HG02973 (cell line): ENCODE data around the gene PRIM1.
"Not testable (repeated sequence)": the region's sequence is repeated elsewhere in the genome, so short reads cannot be mapped to it uniquely, and the experiment has no call there.

Experiments used
- ATAC-seq: cut with Tn5 transposase; IDR thresholded peaks from one replicate; pipeline ENCODE4 v1.9.1; 2021; ENCODE audit warnings: moderate library complexity; ENCODE audit not compliant: unreplicated experiment

Gene PRIM1

DNA sequence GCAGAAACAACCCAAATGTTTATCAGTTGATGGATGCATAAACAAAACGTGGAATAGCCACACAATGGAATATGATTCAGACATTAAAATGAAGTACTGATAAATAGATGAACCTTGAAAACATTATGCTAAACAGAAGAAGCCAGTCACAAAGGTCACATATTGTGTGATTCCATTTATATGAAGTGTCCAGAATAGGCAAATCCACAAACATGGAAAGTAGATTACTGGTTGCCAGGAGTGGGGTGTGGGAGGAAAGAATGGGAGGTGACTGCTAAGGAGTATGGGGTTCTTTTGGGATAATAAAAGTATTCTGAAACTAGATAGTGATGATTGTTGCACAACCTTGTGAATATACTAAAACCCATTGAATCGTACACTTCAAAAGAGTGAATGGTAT is 9.7 kb upstream of the PRIM1 start:
- no peak for ATAC-seq

DNA sequence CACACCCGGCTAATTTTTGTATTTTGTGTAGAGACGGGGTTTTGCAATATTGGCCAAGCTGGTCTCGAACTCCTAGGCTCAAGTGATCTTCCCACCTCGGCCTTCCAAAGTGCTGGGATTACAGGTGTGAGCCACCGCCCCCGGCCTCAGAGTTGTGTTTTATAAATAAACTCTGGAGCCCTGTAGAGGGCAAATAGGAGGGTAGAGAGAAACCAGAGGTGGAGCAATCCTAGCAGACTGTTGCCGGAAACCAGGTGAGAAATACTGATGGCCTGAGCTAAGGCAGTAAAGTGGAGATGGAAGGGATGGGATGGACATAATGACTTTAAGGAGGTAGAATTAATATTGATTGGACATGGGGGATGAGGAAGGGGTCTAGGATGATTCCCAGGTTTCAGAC is 8.3 kb upstream of the PRIM1 start:
- ATAC-seq = no peak

DNA sequence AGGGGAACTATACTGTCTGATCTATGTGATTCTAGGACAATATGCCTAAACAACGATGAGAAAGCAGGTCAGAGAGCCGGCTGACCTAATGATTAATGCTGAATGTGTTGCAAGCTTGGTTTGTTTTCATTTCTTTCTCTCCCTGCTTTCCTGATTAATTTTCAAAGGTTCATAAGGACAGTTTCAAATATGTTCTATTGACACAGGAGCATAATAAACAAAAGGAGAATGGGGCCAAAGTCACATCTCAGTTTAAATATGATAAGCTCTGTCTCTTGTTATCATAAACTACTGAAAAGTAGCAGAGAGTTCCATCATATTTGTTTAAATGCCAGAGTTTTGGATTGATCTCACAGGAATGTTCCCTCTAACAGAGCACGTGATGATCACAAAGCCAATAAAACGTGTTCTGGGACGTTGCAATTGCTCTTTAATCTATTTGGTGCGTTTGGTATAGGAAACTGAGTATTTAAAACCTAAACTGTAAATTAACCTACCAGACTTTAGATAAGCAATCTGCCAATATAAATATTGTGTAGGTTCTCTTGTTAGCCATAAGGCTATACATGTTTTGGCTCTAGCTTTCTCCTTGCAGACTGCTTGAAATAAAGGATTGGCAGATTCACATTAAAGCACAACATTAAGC is 7.3 kb upstream of the PRIM1 start:
- no peak for ATAC-seq

DNA sequence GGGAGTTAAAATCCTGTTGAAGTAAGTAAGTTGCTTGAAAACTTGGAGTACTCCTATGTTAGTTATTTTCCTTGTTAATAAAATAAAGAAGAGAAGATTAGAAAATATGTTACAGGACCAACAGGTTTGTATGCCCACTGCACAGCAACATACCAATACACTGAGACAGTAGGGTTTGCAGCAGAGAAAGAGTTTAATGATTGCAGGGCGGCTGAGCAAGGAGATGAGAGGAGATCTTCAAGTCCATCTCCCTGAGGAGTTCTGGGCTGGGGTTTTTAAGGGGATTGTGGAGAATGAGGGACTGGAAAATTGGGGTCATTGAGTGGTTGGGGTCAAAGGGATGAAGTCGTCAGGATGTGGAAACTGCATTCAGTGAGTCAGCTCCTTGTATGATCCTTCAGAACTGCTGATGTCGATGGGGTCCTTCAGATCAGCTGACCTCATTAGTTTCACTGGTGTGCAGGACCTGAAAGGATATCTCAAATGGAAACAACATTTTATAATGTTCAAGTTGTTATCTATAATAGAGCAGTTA is 6.7 kb upstream of the PRIM1 start:
- no peak for ATAC-seq

DNA sequence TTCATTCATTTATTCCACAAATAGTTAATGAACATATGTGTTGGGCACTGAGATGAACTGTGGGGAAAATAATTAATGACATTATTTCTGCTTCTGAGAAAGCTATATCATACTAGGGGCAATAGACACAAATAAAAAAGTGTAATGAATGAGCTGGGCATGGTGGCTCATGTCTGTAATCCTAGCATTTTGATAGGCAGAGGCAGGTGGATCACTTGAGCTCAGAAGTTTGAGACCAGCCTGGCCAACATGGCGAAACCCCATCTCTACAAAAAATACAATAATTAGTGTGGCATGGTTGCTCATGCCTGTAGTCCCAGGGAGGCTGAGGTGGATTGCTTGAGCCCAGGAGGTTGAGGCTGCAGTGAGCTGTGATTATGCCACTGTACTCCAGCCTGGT is 5.8 kb upstream of the PRIM1 start:
- not testable (repeated sequence) for ATAC-seq

DNA sequence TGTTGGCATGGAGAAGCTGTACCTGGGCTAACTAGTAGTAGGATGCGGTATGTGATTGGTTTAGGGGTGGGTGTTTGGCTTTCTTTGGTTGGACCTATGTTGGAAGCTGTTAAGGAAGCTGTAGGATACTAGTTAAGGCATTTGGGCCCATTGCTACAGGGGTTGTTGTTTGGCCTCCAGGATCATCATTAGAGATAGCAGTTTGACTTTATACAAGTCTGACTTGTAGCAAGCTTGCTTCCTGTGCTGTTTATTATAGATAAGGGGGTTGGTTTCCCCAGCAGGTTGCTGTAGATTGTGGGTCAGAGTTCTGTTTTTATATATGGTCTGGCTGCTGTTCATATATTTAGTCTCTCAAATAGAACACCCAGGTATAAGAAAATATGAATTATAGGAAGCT is 1.4 kb upstream of the PRIM1 start:
- no peak for ATAC-seq

DNA sequence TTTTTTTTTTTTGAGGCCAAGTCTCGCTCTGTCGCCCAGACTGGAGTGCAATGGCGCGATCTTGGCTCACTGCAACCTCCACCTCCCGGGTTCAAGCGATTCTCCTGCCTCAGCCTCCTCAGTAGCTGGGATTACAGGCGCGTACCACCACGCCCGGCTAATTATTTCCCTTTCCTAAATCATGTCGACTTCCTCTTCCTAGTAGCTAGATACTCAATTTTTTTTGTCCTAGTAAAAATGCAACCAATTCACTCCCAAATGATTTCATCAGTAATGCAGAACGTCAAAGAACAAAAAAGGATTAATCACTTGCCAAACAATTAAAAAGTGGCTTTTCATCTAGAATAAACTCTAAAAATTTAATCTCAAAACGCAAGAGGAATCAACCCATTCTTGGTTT is 1.5 kb downstream of the PRIM1 start:
- not testable (repeated sequence) for ATAC-seq

DNA sequence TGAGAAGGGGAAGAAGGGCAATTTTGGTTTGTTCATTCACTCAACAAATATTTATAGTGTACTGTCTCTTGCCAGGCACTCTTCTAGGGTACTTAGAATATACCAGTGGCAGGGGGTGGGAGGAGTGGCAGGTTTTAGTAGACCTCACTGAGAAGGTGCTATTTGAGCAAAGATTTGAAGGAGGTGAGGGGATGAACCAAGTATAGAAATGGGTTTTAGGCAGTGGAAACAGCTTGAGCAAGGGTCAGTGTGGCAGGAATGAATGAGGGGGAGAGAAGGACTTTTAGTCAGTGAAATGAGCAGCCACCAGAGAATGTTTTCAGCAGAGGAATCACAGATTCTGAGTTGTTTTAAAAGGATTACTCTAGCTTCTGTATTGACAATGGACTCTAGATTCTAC is 2.3 kb downstream of the PRIM1 start:
- no peak for ATAC-seq

DNA sequence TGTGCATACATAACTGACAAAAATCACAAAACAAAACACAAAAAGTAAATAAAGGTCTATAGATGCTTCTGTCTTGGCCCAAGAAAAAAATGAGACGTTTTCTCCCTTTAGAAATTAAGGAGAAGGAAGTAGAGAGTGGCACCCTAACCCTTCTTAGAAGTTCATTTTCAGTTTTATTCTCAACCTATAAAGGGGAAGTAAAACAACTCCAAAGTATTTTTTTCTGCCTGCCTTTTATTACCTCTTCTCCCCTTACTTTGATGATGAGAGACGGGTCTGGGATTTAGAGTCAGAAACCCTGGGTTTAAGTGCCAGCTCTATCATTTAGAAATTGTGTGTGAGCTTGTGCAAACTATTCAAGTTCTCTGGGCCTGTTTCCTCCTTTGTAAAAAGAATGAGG is 2.8 kb downstream of the PRIM1 start:
- ATAC-seq = no peak

DNA sequence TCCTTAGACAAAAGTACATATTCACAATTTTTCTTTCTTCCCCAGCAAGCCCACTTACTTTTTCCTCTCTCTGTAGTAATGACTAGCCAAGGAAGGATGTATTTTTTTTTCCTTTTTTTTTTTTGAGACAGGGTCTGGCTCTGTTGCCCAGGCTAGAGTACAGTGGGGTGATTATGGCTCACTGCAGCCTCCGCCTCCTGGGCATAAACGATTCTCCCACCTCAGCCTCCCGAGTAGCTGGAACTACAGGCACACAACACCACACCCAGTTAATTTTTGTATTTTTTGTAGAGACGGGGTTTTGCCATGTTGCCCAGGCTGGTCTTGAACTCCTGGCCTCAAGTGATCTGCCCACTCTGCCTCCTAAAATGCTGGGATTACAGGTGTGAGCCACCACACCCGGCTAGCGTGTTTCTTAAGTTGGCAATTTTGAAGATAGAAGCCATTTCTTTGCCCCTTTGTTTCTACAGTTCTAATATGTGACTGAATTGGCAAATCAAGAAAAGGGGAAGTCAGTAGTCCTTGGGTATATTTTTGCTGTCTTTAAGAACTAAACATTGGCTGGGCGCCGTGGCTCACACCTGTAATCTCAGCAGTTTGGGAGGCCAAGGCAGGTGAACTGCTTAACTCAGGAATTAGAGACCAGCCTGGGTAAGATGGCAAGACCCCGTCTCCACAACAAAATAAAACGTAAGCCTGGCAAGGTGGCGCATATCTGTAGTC is 23.8 kb downstream of the PRIM1 start:
- ATAC-seq = no peak

DNA sequence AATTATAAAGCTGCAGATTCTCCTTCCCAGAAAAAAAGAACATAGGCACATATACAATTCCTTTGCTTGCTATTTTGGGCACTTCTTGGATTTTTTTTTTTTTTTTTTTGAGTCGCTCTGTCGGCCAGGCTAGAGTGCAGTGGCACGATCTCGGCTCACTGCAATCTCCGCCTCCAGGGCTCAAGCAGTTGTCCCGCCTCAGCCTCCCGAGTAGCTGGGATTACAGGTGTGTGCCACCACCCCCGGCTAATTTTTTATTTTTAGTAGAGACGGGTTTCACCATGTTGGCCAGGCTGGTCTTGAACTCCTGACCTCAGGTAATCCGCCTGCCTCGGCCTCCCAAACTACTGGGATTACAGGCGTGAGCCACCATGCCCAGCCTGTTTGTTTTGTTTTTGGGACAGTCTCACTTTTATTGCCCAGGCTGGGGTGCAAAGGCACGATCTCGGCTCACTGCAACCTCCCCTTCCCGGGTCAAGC is 25.9 kb downstream of the PRIM1 start:
- not testable (repeated sequence) for ATAC-seq

DNA sequence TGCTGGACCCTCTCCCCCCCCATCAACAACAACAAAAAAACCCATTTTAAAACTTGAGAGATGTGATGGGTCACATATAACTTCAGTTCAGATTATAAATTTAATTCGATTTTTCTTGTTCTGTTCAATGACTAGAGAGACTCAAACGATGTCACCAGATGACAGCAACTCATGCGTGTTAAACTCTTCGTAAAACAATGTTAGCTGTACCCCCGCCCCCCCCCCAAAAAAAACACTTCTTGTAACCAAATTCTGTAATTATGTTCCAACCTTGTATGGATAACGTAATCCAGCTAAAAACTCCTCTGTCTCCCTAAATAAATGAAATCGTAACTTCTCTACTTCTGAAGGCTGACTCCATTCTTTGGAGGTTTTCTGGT is 26.4 kb downstream of the PRIM1 start:
- no peak for ATAC-seq

DNA sequence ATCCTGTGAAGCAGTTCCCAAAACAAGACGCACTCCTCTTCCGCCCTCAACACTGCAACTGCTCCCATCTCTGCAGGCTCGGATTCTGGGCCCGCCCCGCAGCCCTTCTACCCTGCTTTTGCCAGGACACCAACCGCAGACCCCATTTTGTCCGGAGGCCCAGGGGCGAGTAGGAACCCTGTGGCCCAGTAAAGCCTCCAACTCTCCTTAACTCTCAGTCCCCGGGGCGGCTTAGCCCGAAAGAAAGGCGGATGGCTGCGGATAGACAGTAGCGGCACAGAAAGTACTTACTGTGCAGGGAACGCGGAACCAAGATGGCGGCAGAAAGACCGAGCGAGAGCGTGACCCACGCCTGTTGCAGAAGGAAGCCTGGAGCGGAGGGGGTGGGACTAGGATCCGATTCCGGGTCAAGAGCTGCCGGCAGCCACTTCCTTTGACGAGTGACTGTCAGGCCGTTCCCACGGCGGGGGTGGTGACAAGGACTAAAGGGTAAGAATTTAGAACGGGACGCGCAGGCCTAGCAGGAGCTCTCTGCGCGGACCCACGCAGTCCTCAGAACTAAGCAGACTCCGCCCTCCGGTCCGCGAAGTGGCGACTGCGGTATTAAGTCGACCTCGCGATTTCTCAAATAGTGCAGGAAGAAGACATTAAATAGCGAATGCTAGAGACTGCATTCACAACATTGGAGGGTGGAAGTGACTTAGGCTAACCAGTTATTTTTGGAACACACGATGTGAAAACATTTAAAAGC is 27.0 kb downstream of the PRIM1 start, which contains the start of gene NACA:
NACA (minus strand) TSS at position 328 of the 751 bp plus-strand sequence. CDS start 778 bp downstream, outside the sequence.
- ATAC-seq = peak; percentile 89

DNA sequence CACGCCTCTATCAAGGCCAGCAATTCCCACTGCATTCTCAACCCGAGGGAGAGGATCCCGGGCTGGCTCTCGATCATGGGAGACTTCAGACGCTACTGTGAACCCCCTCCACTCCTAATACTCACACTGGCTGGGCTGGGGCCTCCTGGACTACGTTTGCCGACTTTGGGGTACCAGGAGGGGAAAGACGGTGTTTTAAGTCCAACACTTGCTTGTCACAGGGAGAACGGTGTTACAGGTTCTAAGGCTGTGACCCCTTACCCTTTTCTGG is 27.5 kb downstream of the PRIM1 start:
- ATAC-seq = no peak

DNA sequence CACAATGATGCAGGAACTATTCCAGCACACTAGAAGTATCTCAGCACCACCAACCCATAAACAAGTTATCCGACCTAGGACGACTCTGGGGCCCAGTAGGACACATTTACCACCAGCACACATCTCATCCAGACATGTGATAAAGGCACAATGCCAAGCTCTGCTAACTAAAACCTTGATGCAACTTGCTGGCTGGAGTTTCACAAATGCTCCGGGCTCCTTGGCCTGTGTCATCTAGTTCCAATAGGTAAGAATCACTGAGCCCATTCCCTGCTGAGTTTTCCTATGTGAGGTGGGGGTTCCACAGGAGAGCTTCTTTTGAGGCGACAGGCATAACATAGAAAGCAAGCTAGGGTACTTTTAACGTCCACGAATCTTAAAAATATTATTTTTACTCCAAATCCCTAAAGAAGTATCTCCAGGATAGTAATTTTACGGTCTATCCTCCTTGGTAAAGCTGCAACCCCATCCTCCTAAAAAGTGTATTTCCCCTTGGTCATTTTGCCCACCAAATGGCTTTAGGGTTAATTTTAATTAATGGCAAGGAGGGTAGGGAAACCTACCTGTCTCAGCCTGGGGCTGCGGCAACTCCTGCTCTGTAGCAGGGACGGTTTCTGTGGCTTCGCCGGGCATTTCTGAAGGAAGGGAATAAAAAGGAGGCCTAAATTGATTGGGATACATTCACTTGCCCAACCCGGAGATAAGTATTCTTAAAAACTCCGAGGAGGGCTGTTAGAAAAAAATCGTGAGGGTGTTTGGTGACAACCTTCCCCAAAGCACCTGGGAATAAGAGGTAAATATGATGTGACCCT is 28.0 kb downstream of the PRIM1 start:
- ATAC-seq = no peak

DNA sequence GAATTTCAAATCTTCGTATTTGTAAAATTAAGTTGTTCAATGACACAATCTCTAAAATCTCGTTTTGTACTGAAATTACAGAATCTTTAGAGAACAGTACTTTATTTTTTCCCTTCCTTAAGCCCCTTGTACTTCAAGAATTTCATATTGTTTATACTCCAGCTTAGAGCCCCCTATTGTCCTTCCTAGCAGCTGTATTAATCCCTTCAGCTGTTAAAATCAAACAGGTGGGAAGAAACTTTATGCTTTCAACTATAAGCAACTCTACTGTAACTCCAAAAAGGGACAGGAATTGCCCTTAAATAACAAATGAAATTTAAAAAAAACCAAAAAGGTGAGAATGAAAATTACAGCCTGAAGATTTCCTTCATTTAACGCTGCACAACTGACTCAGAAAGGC is 28.8 kb downstream of the PRIM1 start:
- ATAC-seq = no peak

DNA sequence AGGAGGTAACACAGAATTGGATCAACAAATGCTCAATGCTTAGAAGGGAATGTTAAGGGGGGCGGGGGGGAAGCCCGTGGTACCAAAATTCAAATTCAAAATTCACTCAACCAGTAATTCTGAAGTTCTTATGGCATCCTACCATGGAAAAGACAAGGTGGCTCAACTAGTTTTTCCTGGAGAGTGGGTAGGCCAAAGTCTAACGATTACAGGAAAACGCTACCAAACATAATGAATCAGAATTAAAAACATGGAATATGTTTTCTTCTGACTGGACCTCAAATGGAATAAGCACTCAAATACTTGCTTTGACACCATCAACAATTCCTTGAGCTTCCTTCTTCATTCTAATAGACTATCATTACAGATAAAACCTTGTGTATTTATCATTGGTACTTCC is 29.3 kb downstream of the PRIM1 start:
- ATAC-seq = no peak

DNA sequence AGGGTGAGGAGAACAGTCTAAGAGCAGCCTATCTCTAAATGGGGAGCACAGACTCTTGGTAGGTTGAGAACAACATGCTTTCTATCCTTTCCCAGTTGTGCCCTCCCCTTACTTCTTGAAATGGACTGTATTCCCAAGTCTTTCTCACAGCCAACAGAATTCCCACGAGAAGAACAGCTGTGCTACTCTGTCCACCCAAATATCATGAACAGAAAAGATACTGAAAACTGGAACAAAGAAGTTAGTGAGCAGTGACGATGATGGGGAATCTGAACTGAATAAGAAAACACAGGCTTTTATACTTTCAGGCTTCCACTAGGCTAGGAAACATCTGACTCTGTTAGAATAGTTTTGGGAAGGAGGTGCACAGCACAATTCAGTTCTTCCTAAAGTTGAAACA is 30.4 kb downstream of the PRIM1 start:
- no peak for ATAC-seq

DNA sequence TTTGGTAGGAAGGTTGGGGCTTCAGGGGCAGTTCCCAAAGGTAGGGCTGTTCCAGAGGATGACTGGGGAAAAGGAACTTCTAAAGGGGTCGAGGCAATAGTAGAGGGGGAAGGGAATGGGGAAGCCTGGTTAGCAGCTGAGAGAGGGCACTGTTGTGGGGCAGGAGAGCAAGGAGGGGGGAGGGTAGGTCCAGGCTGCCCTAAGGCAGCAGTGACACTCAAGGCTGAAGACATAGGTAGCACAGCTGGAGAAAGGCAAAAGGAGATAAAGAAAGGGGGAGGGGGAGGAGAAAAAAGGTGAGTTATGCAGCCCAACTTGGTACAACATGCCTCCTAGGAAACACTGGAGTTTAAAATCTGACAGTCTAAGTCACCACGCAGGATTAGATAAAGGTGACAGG is 30.9 kb downstream of the PRIM1 start:
- ATAC-seq = no peak

DNA sequence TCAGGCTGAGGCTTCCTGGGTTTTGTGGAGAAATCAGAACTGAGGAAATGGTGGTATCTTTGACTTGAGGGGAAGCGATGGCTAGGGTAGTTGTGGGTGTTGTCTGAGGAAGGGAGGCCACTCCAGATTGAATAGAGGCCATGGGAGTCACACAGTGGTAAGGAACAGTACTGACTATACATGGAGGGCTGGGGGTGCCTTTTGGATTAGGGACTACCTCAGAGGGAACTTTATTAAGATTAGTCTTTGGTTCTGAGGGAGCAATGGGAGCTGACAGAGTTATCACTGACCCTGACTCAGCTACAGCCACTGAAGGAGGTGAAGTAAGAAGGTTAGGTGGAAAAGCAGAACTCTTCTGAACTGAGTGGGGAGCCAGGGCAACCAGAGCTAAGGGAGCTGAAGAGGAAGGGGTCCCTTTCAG is 31.4 kb downstream of the PRIM1 start:
- ATAC-seq = no peak

DNA sequence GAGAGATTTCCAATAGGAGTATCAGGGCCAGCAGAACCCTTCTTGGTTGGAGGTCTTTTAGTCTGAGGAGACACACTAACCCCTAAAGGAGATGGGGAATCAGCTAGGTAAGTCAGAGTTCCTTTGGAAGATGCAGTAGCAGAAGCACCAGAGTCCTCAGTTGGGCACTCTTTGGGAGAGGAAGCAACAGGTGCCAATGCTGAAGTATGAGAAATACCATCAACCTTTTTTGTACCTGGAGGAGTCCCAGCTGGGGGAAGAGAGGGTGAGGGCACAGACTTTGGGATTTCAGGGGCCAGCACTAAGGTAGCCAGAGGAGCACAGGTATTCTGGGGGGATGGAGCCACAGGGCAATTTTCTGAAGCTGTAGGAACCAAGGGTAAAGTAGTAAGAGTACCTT is 33.1 kb downstream of the PRIM1 start:
- ATAC-seq = no peak
